Heart left ventricle (tissue), 13 donors: ENCODE data around the gene EFS.

Experiments used
- POLR2A ChIP-seq, 2 donors: fragments of 450-650 bp; IDR thresholded peaks; one replicate each; pipeline ENCODE4 v1.6.1; 2017; ENCODE audit warnings: antibody characterized with exemption in 2 of 2, mild to moderate bottlenecking in 2 of 2, moderate library complexity in 2 of 2
- TF ChIP-seq, protein P1 (sequence below), 12 donors: fragments of 200-600 bp; sonication (generic) in 4 of 12; IDR thresholded peaks; one replicate each; pipeline versions ENCODE4 v1.5.0 to v1.8.0; 2018 to 2022; ENCODE audit warnings: antibody characterized with exemption in 12 of 12, mild to moderate bottlenecking in 5 of 12
- donor health status: ischemic (EF 13 %, LVEDD 7.1; RV severe dilation, severe dysfunction).
- donor health status: DM: no; HTN: yes; CAD: no.
- donor health status: DM: no; HTN: no; CAD: no.
- donor health status: ischemic (EF 25% LVEDD 6.9; RV normal size, moderate dysfunction).
- donor health status: ischemic (EF 25% LVEDD 5.7; RV mildly dilated, moderate dysfunction).
- donor health status: ischemic (EF 35%, LVEDD 5.7; RV mildly dilated, moderate dysfunction).
- donor health status: nonischemic (EF 11% LVEDD 7.7; RV severe dilation, severe dysfunction).
- donor health status: DM: yes; HTN: yes; CAD: no.
- donor health status: PGD.
- donor health status: ischemic (EF 29% LVEDD 5.4; RV normal size, mild dysfunction).
- donor health status: nonischemic (EF 23%, LVEDD 6.1; RV moderate dilation, normal function).

DNA sequence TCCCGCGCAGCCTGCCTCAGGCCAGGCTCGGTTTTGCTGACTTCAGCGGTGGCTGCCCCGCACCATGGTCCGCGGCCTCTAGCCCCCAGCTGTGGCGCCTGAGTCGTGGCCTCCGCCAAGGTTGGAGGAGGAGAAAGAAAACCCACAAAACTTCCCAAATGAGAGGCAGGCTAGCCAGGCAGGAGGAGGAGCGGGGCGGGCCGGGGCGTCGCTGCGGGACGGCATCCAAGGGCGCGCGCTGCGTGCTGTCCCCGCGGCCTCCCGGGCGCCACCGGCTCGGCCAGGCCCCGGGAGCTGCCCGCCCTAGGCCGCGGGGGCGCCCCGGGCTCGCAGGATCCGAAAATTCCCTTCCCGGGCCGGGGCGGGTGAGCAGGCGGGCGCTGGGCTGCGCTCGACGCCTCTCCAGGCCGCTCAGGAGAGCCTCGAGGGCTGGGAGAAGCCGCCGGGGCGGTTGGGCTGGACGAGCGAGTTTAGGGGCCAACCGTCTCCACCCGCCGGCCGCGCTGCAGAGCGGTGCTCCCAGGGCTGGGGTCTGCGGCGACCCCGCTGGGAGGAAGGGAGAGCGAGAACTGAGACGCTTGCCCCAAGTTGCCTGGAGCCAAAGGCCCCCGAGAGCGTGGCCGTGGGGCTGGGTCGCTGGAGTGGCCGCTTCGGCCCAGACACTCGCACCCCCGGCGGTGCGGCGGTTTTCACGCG lies at the start of gene EFS:
- TF ChIP-seq, protein P1, sequence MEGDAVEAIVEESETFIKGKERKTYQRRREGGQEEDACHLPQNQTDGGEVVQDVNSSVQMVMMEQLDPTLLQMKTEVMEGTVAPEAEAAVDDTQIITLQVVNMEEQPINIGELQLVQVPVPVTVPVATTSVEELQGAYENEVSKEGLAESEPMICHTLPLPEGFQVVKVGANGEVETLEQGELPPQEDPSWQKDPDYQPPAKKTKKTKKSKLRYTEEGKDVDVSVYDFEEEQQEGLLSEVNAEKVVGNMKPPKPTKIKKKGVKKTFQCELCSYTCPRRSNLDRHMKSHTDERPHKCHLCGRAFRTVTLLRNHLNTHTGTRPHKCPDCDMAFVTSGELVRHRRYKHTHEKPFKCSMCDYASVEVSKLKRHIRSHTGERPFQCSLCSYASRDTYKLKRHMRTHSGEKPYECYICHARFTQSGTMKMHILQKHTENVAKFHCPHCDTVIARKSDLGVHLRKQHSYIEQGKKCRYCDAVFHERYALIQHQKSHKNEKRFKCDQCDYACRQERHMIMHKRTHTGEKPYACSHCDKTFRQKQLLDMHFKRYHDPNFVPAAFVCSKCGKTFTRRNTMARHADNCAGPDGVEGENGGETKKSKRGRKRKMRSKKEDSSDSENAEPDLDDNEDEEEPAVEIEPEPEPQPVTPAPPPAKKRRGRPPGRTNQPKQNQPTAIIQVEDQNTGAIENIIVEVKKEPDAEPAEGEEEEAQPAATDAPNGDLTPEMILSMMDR (IDR thresholded peaks at IDR 0.05) = no peak
- TF ChIP-seq POLR2A (IDR thresholded peaks at IDR 0.05) = no peak
